Peyer's patch (tissue), 4 donors: ENCODE data around the gene RHAG.
"Not testable (repeated sequence)": the region's sequence is repeated elsewhere in the genome, so short reads cannot be mapped to it uniquely, and the experiment has no call there.

Source experiments
- POLR2A ChIP-seq, 2 donors: fragments of 450-650 bp; IDR thresholded peaks; one replicate each; pipeline ENCODE4 v1.5.1; 2017; ENCODE audit warnings: antibody characterized with exemption in 2 of 2, mild to moderate bottlenecking in 2 of 2, moderate library complexity in 2 of 2
- TF ChIP-seq, protein P1 (sequence below), 6 experiments: fragments of 450-650 bp in 4 of 6; fragments of 200-600 bp in 2 of 6; sonication (generic) in 1 of 6; IDR thresholded peaks; one replicate each; pipeline ENCODE4 v1.5.1; 2017 to 2019; ENCODE audit warnings: antibody characterized with exemption in 6 of 6, mild to moderate bottlenecking in 3 of 6, moderate library complexity in 1 of 6

DNA sequence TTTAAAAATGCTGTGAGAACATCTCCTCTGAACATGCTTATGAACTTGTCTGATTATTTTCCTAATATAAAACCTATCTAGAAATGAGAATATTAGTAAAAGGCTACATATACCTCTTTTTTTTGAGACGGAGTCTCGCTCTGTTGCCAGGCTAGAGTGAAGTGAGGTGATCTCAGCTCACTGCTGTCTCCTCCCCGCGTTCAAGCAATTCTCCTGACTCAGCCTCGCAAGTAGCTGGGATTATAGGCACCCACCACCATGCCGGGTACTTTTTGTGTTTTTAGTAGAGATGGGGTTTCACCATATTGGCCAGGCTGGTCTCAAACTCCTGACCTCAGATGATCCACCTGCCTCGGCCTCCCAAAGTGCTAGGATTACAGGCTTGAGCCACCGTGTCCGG, 28.4 kb downstream of the RHAG start:
- TF ChIP-seq, protein P1, sequence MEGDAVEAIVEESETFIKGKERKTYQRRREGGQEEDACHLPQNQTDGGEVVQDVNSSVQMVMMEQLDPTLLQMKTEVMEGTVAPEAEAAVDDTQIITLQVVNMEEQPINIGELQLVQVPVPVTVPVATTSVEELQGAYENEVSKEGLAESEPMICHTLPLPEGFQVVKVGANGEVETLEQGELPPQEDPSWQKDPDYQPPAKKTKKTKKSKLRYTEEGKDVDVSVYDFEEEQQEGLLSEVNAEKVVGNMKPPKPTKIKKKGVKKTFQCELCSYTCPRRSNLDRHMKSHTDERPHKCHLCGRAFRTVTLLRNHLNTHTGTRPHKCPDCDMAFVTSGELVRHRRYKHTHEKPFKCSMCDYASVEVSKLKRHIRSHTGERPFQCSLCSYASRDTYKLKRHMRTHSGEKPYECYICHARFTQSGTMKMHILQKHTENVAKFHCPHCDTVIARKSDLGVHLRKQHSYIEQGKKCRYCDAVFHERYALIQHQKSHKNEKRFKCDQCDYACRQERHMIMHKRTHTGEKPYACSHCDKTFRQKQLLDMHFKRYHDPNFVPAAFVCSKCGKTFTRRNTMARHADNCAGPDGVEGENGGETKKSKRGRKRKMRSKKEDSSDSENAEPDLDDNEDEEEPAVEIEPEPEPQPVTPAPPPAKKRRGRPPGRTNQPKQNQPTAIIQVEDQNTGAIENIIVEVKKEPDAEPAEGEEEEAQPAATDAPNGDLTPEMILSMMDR (IDR thresholded peaks at IDR 0.05) = not testable (repeated sequence)
- TF ChIP-seq POLR2A (IDR thresholded peaks at IDR 0.05) = not testable (repeated sequence)
